ENCODE measurements around the gene TBC1D13.
"Not testable (repeated sequence)": the region's sequence is repeated elsewhere in the genome, so short reads cannot be mapped to it uniquely, and the experiment has no call there.

Gene TBC1D13

DNA sequence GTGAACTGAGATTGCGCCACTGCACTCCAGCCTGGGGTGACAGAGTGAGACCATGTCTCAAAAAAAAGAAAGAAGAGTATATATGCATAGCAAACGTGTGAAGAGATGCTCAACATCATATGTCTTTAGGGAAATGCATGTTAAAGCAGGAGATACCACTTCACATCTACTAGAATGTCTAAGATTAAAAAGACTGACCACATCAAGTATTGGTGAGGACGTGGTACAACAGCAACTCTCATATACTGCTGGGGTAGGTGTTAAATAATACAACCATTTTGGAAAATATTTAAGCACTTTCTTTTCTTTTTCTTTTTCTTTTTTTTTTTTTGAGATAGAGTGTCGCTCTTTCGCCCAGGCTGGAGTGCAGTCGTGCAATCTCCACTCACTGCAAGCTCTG lies 1.6 kb upstream of the TBC1D13 start:
- DNase-seq = no peak

DNA sequence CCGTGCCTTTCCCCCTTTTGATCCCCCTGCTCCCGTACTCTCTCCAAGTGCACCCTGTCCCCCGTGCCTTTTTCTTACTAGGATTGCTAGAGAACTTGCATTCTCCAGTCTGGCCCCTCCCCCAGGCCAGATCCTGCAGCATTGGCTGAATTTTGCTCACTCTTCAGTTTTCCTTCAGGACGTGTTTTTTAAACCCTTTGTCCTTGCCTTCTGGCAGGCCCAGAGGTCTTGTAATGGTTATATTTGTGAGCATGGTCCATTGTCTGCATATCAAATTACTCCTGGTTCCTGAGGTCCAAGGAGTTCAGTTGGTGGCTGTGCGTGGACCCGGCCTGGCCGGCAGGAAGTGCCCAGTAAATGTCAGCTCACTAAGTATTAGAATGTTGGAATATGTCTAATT lies 606 bp downstream of the TBC1D13 start:
- no peak for DNase-seq

DNA sequence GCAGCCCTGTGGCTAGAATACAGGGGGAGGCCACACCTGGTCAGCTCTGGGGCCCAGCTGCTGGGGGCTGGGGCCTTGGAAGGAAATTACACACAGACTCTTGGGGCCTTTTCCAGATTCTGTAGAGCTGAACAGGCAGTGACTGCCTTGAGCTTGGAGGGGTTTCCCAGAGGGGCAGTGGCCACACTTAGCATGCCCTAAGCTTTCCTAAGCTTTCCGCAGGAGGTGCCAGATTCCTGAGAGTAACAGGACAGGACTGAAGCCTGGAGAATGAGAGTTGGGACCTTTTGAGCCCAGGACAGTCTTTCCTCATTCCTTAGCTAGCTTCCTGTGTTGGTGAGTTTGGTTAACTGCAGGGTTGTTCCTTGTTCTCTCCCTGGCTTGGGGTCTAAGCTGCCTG lies 1.4 kb downstream of the TBC1D13 start:
- no peak for DNase-seq

DNA sequence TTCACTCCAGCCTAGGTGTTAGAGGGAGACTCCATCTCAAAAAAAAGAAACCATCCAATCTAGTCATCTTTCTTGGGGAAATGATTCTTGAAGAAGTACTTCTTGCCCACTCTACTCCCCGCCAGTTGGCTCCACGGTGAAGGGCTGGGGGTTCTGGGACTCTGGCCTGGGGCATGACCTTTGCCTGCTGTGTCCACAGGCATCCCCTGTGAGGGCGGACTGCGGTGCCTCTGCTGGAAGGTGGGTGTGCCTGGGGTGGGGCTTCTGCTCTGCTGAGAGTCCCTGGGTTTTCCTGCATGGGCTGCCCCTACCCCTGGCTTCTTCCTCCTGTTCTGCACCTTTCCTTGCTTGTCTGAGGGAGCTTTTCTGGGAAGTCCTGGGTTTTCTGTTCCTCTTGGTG lies 3.5 kb downstream of the TBC1D13 start:
- no peak for DNase-seq

DNA sequence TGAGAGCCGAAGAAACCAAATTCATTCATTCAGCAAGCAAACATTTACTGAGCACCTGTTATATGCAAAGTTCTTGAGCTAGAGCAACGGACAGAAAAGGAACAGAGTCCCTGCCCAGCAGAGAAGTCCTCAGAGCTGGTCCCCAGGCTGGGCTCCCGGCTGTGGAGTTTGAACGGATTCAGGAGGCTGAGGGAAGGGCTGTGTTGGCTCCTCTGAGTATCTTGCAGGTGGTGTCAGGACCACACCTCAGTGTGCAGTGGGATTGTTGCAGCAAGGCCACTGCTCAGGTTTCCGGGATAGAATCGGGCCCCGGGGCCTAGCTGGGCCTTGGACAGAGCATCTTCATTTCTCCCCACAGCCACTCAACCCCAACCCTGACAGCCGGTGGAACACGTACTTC lies 5.1 kb downstream of the TBC1D13 start:
- DNase-seq = no peak

DNA sequence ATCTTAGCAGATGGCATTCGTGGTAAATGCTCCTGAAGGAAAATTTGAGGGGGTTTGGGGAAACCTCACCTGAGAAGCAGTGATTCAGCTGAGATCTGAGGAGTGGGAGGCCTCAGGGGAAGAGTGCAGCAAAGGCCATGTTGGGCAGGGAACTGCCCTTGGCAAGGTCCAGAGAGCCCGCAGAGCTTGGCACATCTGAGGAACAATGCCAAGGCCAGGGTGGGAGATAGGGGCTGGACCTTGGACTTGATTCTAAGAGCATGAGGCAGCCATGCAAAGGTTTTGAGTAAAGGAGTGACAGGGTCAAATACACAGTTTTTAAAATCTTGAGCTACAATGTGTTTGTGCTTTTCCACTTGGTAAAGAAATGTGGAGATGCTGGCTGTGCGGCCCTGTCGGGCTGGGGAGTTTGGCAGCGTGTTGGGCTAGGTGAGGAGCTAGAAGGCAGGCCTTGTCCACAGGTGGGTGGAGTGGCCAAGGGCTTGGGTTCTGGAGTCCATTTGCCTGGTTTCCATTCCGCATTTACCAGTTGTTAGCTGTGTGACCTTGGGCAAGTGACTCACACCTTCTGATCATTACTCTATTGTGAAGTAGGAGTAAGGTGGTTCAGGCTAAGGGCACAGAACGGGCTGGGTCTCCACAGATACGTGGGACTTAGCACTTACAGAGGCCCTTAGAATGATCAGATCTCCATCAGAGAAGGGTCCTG lies 6.1 kb downstream of the TBC1D13 start:
- DNase-seq = no peak

DNA sequence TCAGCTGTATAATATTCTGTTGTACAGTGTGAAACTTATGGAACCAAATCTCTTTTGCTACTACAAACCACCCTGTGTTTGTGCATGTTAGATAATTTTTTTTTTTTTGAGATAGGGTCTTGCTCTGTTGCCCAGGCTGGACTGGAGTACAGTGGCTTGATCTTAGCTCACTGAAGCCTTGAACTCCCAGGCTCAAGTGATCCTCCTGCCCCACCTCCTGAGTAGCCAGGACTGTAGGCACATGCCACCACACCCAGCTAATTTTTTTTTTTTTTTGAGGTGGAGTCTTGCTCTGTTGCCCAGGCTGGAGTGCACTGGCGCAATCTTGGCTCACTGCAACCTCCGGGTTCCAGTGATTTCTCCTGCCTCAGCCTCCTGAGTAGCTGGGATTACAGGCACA lies 7.9 kb downstream of the TBC1D13 start:
- not testable (repeated sequence) for DNase-seq

DNA sequence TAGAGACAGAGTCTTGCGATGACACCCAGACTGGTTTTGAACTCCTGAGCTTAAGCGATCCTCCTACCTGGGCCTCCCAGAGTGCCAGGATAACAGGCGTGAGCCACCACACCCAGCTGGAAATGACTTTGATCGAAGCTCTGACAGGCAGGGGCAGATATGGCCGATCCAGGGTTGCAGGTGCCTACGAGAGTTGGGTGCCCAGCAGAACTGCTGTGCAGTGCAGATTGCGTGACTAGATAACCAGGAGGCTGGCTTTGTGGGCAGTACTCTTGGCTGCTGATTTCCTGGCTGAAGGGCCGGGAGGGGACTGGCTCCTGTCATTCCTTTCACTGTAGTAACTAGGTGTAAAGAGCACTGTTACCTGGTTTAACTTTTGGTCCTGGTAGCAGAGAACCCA lies 11.8 kb downstream of the TBC1D13 start:
- DNase-seq = no peak

DNA sequence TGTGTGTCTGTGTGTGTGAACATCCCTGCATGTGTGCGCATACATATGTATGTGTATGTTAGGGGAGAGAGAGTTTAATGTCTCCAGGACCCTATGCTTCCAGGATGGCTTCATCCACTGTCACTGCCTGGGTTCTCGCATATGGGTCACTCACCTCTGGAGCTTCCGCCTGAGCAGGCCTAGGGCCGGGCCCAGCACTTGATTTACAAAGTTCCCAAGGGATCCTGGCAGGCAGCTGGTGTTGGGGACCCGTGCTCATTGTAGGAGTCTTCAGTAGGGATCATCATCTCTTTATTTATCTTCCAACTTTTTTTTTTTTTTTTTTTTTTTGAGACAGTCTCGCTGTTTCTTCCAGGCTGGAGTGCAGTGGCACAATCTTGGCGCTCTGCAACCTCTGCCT lies 13.0 kb downstream of the TBC1D13 start:
- DNase-seq = no peak

DNA sequence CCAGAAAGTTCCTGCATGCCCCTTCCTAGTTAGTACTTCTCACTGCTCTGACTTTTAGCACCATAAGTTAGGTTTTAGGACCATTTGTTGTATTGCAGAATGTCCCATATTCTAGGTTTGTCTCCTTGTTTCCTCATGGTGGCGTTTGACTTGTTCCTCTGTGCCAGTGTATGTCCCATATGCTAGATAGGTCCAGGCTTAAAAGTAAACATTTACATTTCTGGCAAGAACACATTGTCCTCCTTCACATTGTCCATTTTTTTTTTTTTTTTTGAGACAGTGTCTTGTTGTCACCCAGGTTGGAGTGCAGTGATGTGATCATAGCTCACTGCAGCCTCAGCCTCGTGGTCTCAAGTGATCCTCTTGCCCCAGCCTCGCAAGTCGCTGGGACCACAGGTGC lies 15.4 kb downstream of the TBC1D13 start:
- DNase-seq = no peak

DNA sequence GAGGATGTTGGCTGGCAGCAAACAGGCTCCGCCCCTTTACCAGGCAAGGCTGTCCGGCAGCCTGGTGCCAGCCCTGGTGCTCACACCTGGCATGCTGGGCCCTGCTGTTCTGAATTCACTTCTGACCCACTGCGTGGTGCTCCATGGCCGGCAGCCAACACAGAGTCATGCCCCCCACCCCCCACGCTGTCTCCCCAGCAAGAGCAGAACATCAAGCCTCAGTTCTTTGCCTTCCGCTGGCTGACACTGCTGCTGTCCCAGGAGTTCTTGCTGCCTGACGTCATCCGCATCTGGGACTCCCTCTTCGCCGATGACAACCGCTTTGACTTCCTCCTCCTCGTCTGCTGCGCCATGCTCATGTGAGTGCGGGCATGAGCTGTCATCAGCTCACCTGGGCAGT lies 18.6 kb downstream of the TBC1D13 start:
- no peak for DNase-seq

DNA sequence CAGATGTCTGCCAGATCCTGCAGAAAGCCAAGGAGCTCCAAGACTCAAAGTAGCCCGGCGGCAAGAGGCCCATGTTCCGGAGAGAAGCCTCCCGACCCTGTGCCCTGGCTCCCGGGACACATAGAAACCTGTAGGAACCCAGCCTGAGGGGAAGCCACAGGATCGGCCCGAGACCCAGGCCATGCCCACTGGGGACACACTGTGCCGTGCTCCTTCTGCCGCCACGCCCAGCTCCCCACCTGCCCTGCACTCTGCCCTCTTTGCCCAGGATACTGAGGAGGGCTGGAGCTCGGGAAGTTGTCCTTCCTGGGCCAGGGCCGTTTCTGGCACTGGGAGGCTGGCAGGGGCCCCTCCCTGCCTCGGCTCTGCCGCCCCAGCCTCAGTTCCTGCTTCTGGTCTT lies 20.8 kb downstream of the TBC1D13 start:
- no peak for DNase-seq

DNA sequence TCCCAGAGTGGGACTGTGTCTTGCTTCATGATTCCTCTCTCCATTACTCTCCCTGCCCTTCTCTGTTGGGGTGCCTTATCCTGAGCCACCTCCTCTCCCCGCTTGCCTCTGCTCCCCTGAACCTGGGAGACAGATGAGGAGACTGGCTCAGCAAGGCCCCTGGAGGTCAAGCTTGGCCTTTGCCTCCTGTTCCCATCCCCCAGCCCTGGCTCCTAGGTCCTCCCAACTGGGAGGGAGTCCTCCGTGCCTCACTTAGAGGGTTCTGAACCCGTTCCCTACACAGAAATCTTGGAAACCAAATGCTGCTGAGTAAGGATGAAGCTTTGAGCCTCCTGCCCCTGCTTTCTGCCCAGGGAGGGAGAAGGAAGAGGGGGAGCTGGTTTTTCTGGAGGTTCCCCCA lies 21.5 kb downstream of the TBC1D13 start:
- no peak for DNase-seq

DNA sequence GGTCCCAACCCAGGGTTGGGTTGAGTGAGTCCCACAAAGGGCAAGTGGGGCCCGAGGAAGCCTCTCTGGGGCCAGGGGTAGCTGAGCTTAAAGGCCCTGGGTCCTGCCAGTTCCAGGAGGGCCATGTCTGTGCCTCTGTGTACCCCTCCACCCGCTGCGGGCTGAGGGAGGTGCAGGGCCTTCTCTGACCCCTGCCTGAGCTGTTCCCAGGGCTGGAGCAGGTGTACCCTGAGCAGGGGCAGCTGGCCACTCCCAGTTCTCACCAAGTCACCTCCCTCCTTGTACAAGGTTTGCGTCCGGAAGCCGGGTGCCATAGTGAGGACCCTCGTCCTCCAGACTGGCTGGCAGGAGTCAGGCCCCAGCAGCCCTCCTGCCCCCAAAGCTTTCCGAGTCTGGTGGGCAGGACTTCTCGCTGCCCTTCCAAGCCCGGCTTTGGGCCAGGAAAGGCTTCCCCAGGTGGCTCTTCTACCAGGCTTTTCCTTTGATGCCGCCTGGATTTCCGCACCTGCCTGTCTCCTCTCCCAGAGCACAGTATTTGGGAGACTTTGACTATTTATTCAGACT lies 22.1 kb downstream of the TBC1D13 start:
- no peak for DNase-seq

DNA sequence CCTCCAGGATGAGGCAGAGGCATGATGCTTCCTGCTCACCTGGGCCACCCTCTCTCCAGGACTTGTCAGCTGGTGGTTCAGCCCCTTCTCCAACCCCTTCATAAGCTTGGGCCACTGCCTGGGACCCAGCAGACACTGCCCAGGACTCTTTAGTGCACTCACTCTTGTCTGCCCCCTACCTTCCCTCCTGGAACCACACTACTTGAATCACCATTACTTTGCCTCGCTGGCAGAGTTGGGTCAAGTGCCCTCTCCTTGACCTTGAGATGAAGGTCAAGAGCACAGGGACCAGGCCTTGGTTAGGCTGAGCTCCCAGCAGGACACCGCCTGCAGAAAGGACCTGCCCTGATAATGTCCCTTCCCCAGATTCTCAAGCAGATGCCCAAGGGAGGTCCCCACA lies 22.8 kb downstream of the TBC1D13 start:
- no peak for DNase-seq

DNA sequence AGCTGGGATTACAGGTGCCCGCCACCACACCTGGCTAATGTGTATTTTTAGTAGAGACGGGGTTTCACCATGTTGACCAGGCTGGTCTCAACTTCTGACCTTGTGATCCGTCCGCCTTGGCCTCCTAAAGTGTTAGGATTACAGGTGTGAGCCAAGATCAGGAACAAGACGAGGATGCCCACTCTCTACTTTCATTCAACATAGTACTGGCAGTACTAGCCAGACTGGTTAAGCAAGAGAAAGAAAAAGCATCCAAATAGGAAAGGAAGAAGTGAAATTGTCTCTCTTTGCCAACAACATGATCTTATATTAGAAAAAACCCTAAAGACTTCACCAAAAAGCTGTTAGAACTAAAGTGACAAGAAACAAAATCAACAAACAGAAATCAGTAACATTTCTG lies 23.8 kb downstream of the TBC1D13 start:
- DNase-seq = no peak

DNA sequence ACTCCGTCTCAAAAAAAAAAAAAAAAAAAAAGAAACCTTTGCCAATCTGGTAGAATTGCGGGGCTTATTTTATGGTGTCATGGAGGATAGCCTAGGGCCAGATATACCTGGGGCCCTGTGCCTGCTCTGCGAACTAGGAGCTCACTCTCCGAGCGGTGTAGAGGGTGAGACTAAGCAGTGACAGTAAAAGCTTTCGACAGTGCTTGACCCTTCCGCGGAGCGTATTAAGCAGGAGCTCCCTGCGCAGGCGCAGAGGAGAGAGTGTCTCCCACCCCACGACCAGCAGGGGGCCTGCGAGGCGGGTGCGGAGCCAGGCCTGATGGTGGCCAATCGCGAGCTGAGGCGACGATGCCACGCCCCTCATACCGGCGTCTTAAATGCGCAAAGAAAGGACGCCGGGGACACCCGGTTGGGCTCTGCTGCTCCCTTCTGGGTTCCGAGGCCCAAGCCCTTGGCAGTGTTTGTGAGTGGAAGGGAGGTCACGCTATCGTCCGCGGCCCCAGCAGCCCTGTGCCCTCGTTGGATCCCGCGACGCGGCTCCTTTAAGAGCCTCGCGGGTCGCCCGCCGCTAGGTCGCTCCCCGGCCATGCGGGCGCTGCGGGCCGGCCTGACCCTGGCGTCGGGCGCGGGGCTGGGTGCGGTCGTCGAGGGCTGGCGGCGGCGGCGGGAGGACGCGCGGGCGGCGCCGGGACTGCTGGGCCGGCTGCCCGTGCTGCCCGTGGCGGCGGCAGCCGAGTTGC lies 31.2 kb downstream of the TBC1D13 start, which contains the start of gene ENDOG:
ENDOG (plus strand) TSS at position 402 of the 740 bp plus-strand sequence; CDS start at position 587, 185 bp downstream.
- DNase-seq = peak; percentile 89

DNA sequence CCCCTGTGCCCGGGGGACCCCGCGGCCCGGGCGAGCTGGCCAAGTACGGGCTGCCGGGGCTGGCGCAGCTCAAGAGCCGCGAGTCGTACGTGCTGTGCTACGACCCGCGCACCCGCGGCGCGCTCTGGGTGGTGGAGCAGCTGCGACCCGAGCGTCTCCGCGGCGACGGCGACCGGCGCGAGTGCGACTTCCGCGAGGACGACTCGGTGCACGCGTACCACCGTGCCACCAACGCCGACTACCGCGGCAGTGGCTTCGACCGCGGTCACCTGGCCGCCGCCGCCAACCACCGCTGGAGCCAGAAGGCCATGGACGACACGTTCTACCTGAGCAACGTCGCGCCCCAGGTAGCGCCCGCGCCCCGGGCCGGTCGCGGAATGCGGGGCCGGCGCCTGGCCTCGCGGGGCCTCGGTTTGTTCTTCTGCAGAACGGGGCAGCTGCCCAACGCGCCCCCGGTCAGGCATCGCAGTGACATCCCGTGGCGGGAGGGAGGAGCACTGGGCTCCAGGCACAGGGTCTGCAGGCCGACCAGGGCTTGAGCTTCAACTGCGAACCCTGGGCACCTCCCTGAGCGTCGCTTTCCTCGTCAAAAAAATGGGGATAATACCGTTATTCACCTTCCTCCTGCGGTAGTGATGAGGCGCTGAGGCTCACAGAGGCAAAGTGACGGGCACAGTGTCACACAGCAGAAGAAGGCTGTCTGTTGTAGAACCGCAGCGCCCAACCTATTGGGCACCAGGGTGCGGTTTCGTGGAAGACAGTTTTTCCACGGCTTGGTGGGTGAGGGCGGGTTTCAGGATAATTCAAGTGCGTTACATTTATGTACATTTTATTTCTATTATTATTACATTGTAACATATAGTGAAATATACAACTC lies 32.0 kb downstream of the TBC1D13 start:
- DNase-seq = peak; percentile 46

DNA sequence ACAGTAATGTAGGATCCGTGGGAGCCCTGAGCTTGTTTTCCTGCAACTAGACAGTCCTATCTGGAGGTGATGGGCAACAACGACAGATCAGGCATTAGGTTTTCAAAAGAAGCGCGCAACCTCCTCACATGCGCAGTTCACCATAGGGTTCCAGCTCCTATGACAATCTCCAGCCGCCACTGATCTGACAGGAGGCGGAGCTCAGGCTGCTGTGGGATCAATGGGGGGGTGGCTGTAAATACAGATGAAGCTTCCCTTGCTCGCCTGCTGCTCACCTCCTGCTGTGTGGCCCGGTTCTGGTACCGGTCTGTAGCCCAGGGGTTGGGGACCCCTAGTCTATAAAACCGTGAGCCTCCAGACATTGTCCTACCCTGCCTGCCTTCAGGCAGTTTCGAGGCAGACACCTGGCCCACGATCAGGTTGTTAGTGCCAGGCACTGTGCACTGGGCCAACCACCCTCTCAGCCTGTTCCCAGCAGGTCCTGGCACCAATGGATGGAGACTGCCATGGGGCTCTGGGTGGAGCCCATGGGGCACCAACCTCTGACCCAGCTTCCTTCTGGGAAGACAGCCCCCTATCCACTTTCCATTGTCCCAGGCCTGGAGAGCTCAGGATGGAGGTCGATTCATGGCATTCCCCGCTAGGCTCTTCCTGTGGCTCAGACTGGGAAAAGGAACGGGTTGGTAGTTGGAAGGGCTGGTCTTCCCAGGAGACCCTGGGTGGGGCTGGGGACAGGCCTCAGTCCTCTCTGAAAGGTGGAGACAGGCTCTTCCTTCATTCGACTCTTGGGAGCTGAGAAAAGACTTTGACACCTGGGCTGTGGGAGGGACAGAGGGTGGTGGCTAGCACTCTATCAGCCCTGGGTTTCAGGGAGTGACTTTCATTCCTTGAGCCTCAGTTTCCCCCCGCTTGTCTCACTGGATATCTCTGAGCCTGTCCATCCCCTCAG lies 32.9 kb downstream of the TBC1D13 start:
- no peak for DNase-seq

DNA sequence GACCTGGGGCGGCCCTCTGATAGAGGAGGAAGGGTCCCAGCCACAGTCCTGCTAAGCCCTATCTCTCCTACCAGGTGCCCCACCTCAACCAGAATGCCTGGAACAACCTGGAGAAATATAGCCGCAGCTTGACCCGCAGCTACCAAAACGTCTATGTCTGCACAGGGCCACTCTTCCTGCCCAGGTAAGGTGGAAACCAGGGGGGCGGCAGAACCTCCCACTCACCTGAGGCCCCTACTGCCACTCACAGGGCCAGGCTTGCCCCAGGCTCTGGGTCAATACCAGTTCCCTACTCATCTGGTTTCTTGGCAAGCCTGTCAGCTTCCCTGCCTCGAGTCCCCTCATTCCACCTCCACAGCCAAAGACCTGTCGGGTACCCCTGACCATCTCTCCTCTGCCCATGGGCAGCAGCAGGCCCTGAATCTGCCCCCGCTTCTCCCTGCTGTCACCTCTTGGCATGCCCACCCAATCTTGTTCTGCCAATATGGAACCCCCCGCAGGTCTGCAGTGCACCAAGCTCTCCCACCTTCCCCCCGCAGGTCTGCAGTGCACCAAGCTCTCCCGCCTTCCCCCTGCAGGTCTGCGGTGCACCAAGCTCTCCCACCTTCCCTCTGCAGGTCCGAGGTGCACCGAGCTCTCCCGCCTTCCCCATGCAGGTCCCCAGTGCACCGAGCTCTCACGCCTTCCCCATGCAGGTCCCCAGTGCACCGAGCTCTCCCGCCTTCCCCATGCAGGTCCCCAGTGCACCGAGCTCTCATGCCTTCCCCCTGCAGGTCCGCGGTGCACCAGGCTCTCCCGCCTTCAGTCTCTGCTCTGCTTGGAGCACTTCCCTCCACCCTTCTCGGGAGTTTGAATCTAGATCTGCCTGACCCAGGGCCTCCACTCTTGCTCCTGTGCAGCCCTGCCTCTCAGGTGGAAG lies 33.9 kb downstream of the TBC1D13 start:
- no peak for DNase-seq

Data from activated gamma-delta T cell (primary cell).